Keratinocyte (primary cell): ENCODE results near the gene POTEH. TPM values are rescaled to one million over a fixed set of nuclear protein-coding genes. Genes with fewer than 3 reads are reported as not detected.
"Not testable (repeated sequence)": the region's sequence is repeated elsewhere in the genome, so short reads cannot be mapped to it uniquely, and the experiment has no call there.

Source experiments
- DNase-seq: peaks from one replicate; pipeline ENCODE4 v3.0.0-alpha.2; 2011; ENCODE audit warnings: low read depth, missing footprints, low spot score
- FAIRE-seq: peaks from 2 replicates; lab custom pipeline; 2011; peaks lifted over from hg19 to GRCh38; lab: Jason Lieb, UNC
- H2AFZ ChIP-seq: 2 replicates; pipeline ENCODE4 v1.6.0; 2012; ENCODE audit warnings: low read length, control low read depth, inconsistent platforms; ENCODE audit not compliant: control insufficient read depth
- H3K27ac ChIP-seq: 2 replicates; pipeline ENCODE4 v1.5.1; 2011; ENCODE audit warnings: low read length; ENCODE audit not compliant: control insufficient read depth, insufficient read depth
- H3K27me3 ChIP-seq: 3 replicates; pipeline ENCODE4 v1.6.0; 2011; ENCODE audit warnings: low read length; ENCODE audit not compliant: control insufficient read depth, insufficient read depth; ENCODE audit errors: extremely low read depth
- H3K36me3 ChIP-seq, 2 experiments: 2 replicates in 1 of 2; 3 replicates in 1 of 2; pipeline ENCODE4 v1.5.1; 2011; ENCODE audit warnings: low read length in 2 of 2, mild to moderate bottlenecking in 1 of 2; ENCODE audit not compliant: control insufficient read depth in 2 of 2, insufficient read depth in 2 of 2; ENCODE audit errors: extremely low read depth in 1 of 2
- H3K4me1 ChIP-seq: 3 replicates; pipeline ENCODE4 v1.5.1; 2011; ENCODE audit warnings: low read length; ENCODE audit not compliant: control insufficient read depth, insufficient read depth; ENCODE audit errors: extremely low read depth
- H3K4me2 ChIP-seq: 3 replicates; pipeline ENCODE4 v1.6.0; 2011; ENCODE audit warnings: low read depth, low read length; ENCODE audit not compliant: control insufficient read depth, insufficient read depth; ENCODE audit errors: extremely low read depth
- H3K4me3 ChIP-seq, 3 experiments: fragments of 200-600 bp in 1 of 3; sonication (generic) in 1 of 3; 2 replicates in 2 of 3; 3 replicates in 1 of 3; pipeline ENCODE4 v1.5.1; 2011 to 2016; ENCODE audit warnings: low read length in 3 of 3, mild to moderate bottlenecking in 3 of 3, control low read depth in 2 of 3, inconsistent platforms in 1 of 3, low read depth in 1 of 3, mixed read lengths in 1 of 3, mixed run types in 1 of 3, moderate library complexity in 1 of 3; ENCODE audit not compliant: control insufficient read depth in 2 of 3, insufficient read depth in 2 of 3; ENCODE audit errors: extremely low read depth in 1 of 3
- H3K79me2 ChIP-seq: 2 replicates; pipeline ENCODE4 v1.6.0; 2012; ENCODE audit warnings: low read length; ENCODE audit not compliant: control insufficient read depth, insufficient read depth
- H3K9ac ChIP-seq: 3 replicates; pipeline ENCODE4 v1.6.0; 2011; ENCODE audit warnings: low read length; ENCODE audit not compliant: control insufficient read depth, insufficient read depth; ENCODE audit errors: extremely low read depth
- H3K9me1 ChIP-seq: 3 replicates; pipeline ENCODE4 v1.6.0; 2011; ENCODE audit warnings: low read length; ENCODE audit not compliant: control insufficient read depth, insufficient read depth; ENCODE audit errors: extremely low read depth
- H3K9me3 ChIP-seq: 2 replicates; pipeline ENCODE4 v1.5.1; 2012; ENCODE audit warnings: low read depth, low read length; ENCODE audit not compliant: control insufficient read depth
- H4K20me1 ChIP-seq: 3 replicates; pipeline ENCODE4 v1.6.0; 2011; ENCODE audit warnings: low read length; ENCODE audit not compliant: control insufficient read depth, insufficient read depth; ENCODE audit errors: extremely low read depth
- dilution Hi-C: fragments of 300-500 bp; cut with MboI; formaldehyde crosslinking; loops from one replicate; pipeline ENCODE4 v1.7.0; 2020; ENCODE audit warnings: low sequenced_read_pairs; ENCODE audit not compliant: extremely low pct_ligation_motif_present
- polyA plus RNA-seq, 5 experiments: library from polyadenylated mRNA; depleted of rRNA in 3 of 5; stranded (reverse) in 3 of 5; stranded (forward) in 1 of 5; unstranded in 1 of 5; fragments of >200 nt; gene quantifications; 1 replicate in 1 of 5; 2 replicates in 3 of 5; 3 replicates in 1 of 5; pipeline versions ENCODE4 v1.2.1 to v1.2.3, GENCODE V29; 2011 to 2012; ENCODE audit warnings: missing spikeins in 2 of 5, low read depth in 1 of 5, low replicate concordance in 1 of 5

Gene POTEH
- polyA plus RNA-seq, 1 donor (not counting 4 experiments of a cell fraction or from before 2014, with no cell fraction given), result not detected

DNA sequence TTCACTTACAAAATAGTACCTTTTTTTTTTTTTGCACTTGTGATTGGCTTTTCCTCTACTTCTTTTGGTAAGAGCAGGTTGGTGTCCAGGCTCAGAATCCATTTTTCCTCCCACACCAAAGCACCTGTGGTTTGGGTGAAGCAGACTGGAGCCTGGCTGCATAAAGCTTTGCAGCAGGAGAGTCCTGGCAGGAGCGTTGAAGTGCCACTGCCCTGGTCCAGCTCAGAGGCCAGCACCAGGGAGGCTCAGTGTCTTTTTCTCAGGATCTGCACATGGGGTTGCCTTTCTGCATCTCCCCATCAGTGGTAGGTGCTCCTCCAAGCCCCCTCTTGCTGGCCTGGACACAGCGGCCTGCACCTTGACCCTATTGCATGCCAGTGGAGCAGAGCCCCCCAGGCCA, 1.7 kb upstream of the POTEH start:
- H3K9me1 ChIP-seq, H3K9ac ChIP-seq, H3K27me3 ChIP-seq, DNase-seq, H3K4me1 ChIP-seq, H4K20me1 ChIP-seq, FAIRE-seq, H3K4me2 ChIP-seq, H3K4me3 ChIP-seq, dilution Hi-C loops, H2AFZ ChIP-seq, H3K79me2 ChIP-seq, H3K9me3 ChIP-seq, H3K36me3 ChIP-seq, H3K27ac ChIP-seq: not testable (repeated sequence)

DNA sequence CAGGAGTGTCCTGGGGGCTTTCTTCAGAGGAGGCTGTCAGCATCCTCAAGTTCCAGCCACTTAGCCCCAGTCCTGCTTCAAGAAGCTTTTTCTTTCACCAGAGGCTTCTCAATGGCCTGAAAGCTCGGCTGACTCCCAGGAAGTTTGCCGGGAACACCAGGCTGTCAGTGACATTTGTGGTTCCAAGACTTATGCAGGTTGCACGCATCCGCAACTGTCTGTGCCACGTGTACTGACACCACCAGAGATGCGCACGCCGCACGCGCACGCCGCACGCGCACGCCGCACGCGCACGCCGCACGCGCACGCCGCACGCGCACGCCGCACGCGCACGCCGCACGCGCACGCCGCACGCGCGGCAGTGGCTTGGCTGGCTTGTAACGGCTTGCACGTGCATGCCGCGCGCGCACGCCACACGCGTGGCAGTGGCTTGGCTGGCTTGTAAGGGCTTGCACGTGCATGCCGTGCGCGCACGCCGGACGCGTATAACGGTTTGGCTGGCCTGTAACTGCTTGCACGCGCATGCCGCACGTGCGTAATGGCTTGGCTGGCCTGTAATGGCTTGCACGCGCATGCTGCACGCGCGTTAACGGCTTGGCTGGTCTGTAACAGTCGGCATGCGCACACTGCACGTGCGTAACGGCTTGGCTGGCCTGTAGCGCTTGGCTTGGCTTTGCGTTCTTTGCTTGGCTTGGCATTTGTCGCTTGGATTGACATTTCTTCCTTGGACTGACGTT, 646 bp upstream of the POTEH start:
- FAIRE-seq, dilution Hi-C loops, H3K36me3 ChIP-seq, H3K9ac ChIP-seq, H3K4me1 ChIP-seq, H3K27me3 ChIP-seq, DNase-seq, H2AFZ ChIP-seq, H3K9me1 ChIP-seq, H3K4me3 ChIP-seq, H3K9me3 ChIP-seq, H3K4me2 ChIP-seq, H3K79me2 ChIP-seq, H4K20me1 ChIP-seq, H3K27ac ChIP-seq: not testable (repeated sequence)

DNA sequence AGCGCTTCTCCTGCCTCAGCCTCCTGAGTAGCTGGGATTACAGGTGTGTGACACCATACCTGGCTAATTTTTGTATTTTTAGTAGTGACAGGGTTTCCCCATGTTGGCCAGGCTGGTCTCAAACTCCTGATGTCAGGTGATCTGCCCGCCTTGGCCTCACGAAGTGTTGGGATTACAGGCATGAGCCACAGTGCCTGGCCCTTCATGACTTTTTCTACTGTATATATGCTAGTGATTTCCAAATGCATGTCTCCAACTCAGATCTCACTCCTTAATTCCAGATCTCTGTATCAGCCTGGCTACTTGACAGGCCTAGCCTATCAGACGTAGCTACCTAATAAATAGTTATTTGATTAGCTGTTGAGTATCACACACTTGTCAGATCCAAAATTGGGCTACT, 23.8 kb downstream of the POTEH start:
- H3K79me2 ChIP-seq, dilution Hi-C loops, H3K9me3 ChIP-seq, H3K4me2 ChIP-seq, H3K36me3 ChIP-seq, H3K9me1 ChIP-seq, H3K27ac ChIP-seq, H3K4me3 ChIP-seq, DNase-seq, FAIRE-seq, H3K27me3 ChIP-seq, H3K4me1 ChIP-seq, H3K9ac ChIP-seq, H2AFZ ChIP-seq, H4K20me1 ChIP-seq: not testable (repeated sequence)

DNA sequence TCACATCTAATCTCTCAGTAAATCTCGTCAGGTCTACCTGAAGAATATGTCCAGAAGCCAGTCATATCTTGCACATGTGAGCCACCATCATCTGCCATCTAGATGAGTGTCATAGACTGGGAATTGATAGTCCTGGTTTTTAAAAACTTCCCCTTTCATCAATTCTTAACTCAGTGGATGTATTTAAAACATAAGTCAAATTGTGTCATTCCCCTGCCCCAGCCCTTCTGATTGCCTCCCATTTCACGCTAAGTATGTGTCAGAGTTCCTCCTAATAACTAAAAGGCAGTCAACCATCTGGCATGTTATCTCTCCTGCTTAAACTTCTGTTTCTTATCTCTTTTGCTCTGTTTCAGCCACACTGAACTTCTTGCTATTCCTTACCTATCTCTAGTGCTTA, 24.3 kb downstream of the POTEH start:
- FAIRE-seq, dilution Hi-C loops, DNase-seq: not testable (repeated sequence)

DNA sequence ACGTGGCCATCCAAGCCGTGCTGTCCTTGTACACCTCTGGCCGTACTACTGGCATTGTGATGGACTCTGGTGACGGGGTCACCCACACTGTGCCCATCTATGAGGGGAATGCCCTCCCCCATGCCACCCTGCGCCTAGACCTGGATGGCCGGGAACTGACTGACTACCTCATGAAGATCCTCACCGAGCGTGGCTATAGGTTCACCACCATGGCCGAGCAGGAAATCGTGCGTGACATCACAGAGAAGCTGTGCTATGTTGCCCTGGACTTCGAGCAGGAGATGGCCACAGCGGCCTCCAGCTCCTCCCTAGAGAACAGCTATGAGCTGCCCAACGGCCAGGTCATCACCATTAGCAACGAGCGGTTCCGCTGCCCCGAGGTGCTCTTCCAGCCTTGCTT, 32.1 kb downstream of the POTEH start:
- H3K4me2 ChIP-seq, H2AFZ ChIP-seq, H3K4me1 ChIP-seq, H3K79me2 ChIP-seq, H3K27ac ChIP-seq, H3K9me1 ChIP-seq, DNase-seq, H3K4me3 ChIP-seq, H3K9me3 ChIP-seq, H3K27me3 ChIP-seq, FAIRE-seq, dilution Hi-C loops, H4K20me1 ChIP-seq, H3K9ac ChIP-seq, H3K36me3 ChIP-seq: not testable (repeated sequence)

More for the DNA sequence above, 24.3 kb downstream of the POTEH start:
- not testable (repeated sequence) for H3K9me1 ChIP-seq, H3K79me2 ChIP-seq, H3K4me3 ChIP-seq, H3K27ac ChIP-seq, H3K36me3 ChIP-seq, H3K27me3 ChIP-seq, H4K20me1 ChIP-seq, H3K4me1 ChIP-seq, H3K9ac ChIP-seq, H3K9me3 ChIP-seq, H2AFZ ChIP-seq, H3K4me2 ChIP-seq
